Endometrial microvascular endothelial cells (primary cell): ENCODE data around the gene RPL35. TPM values are rescaled to one million over a fixed set of nuclear protein-coding genes. Genes with fewer than 3 reads are reported as not detected.

Experiments used
- in situ Hi-C: cut with HindIII; loops from 2 replicates; pipeline ENCODE4 v1.10.0; 2017; ENCODE audit warnings: low sequenced_read_pairs, low pct_unique_long_range_greater_than_20kb; ENCODE audit errors: inconsistent ontology term
- total RNA-seq: library from RNA; depleted of rRNA; stranded (reverse); fragments of >200 nt; gene quantifications from one replicate; pipeline ENCODE4 v1.2.3, GENCODE V29; 2015; ENCODE audit errors: inconsistent ontology term

Gene RPL35
- total RNA-seq, 1 donor from 2014 or later = 2,417 TPM

- in situ Hi-C loops = no loop called here
Observed at GRCh38 chr9:124809211-124809610, 52.5 kb downstream of the RPL35 start.

GRCh38 chr9:124808246-124808956, 53.4 kb downstream of the RPL35 start:
- in situ Hi-C loops = no loop called here

Other genes starting within 250 kb of the RPL35 start
- gene NR6A1, start 90.6 kb downstream of the RPL35 start, total RNA-seq = 0.19 TPM
- gene OLFML2A, start 84.8 kb downstream of the RPL35 start, total RNA-seq = not detected
- not detected for gene WDR38, start 8.5 kb downstream of the RPL35 start, total RNA-seq
- 48.2 TPM for gene ARPC5L, start 173 bp upstream of the RPL35 start, total RNA-seq
- gene GOLGA1, start 79.1 kb upstream of the RPL35 start, total RNA-seq = 15.4 TPM